ENCODE data around the gene PRKN. TPM values are rescaled to one million over a fixed set of nuclear protein-coding genes. Genes with fewer than 3 reads are reported as not detected.

Gene PRKN
- total and polyA plus RNA-seq, 9 of the 15 experiments (the other 6 are each of a cell fraction or from before 2014, with no cell fraction given), result 0.03 to 0.96 (median 0.15) TPM; not detected in 2

DNA sequence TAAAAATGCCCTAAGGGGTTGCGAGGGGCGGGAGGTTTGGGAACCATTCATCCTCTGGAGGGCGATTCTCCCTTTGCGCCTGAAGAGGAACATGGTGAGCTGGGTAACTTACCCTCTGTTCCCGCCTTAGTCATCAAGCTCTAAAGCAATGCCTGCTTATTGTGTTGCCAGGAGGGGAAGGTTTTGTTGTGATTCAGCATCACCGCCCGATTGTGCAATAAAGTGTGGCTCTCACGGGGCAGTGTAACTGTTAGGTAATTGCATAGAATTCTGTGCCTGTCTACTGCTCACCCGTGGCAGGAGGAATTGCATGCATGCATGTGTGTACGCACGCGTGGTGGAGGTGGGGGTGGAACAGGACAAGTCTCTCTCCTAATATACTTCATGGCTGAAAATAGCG, 1358.2 kb downstream of the PRKN start:
- BruUV-seq (replicated peaks), result no TSS peak
- in situ Hi-C loops (cut with MboI), result loop anchor here (5.0 kb wide), 1 partner anchor 222 kb away; no protein-coding TSS in a partner anchor
- no peaks in the 10 kb centered on the region for H3K79me2 ChIP-seq (ENCODE audit: control insufficient read depth, insufficient read depth, low read length)
- DNase-seq (ENCODE audit: extremely low read depth in 1 of 4, low spot score in 3 of 4), result no peak
- H3K9me3 ChIP-seq (replicated peaks; ENCODE audit: control insufficient read depth, insufficient read depth, low read depth, low read length), result no peaks in the 10 kb centered on the region
- POLR2A ChIA-PET, result interaction anchor here (0.6 to 1.5 kb wide), 2 partner anchors 9 to 10 kb away, joined by 3 to 4 read pairs; no protein-coding TSS in a partner anchor
- CTCF ChIA-PET (ENCODE audit: low intra/inter-chr PET ratio), result interaction anchor here (0.7 to 2.4 kb wide), 2 partner anchors 17 to 200 kb away, joined by 3 to 14 read pairs; no protein-coding TSS in a partner anchor
- TF ChIP-seq CEBPG (CRISPR knock-in tag; IDR thresholded peaks at IDR 0.05) (peak; percentile 65), CEBPG (tag; conservative IDR thresholded peaks at IDR 0.05 in 1 of 2, IDR thresholded peaks at IDR 0.05 in 1 of 2) (peak; percentile 55 to 61; a peak in 3 of 4 replicates), CEBPB (tag; IDR thresholded peaks at IDR 0.05) (peak; percentile 83), ZNF75A (CRISPR knock-in tag; IDR thresholded peaks at IDR 0.05) (no peak)
- H3K4me1 ChIP-seq (replicated peaks in 1 of 2; ENCODE audit: control insufficient read depth in 2 of 2, insufficient read depth in 2 of 2, low read length in 2 of 2), result no peaks in the 10 kb centered on the region; a peak in 2 of 5 replicates
- H3K4me2 ChIP-seq (ENCODE audit: insufficient read depth, low read length), result no peak overlapping the region
- no peaks in the 10 kb centered on the region for H3K27me3 ChIP-seq (ENCODE audit: control insufficient read depth in 2 of 2, insufficient read depth in 2 of 2, low read length in 2 of 2)
- FAIRE-seq, result no peak
- H3K9ac ChIP-seq (ENCODE audit: insufficient read depth in 1 of 2, low read depth in 2 of 2, low read length in 2 of 2), result no peak overlapping the region; a peak in 1 of 4 replicates
- H3K27ac ChIP-seq (ENCODE audit: extremely low read depth, low read depth, low read length), result no peak overlapping the region
- no peaks in the 10 kb centered on the region for H3K36me3 ChIP-seq (ENCODE audit: control insufficient read depth, insufficient read depth, low read length)
- H2AFZ ChIP-seq (ENCODE audit: low read depth, low read length), result no peak overlapping the region; the same call in 1 of the 2 replicates
- no peaks in the 10 kb centered on the region for H4K20me1 ChIP-seq (replicated peaks; ENCODE audit: control insufficient read depth, insufficient read depth, low read length)
- intact Hi-C loops (cut with micrococcal nuclease), result no loop called here
- ATAC-seq, result no peak
- H3K9me1 ChIP-seq (ENCODE audit: control insufficient read depth, insufficient read depth, low read length), result no peaks in the 10 kb centered on the region
- no peak overlapping the region for H3K4me3 ChIP-seq
- 54% methylated on average over 13 of the region's 13 CpGs for WGBS (ENCODE audit: insufficient coverage, low coverage, missing lambda C conversion rate)

- WGBS (ENCODE audit: insufficient coverage, low coverage, missing lambda C conversion rate), result 57% methylated on average over 5 of the region's 7 CpGs
- no peaks in the 10 kb centered on the region for H3K27me3 ChIP-seq (ENCODE audit: control insufficient read depth in 2 of 2, insufficient read depth in 2 of 2, low read length in 2 of 2)
- ATAC-seq, result no peak
- H3K9me1 ChIP-seq (ENCODE audit: control insufficient read depth, insufficient read depth, low read length), result no peaks in the 10 kb centered on the region
- 0 out of 2 replicates have a peak overlapping the region, but pooled peaks have one; percentile 11 for H2AFZ ChIP-seq (ENCODE audit: low read depth, low read length)
- ChIA-PET POLR2A (interaction anchor here (1.5 kb wide), 1 partner anchor 9 kb away, joined by 4 read pairs; no protein-coding TSS in a partner anchor), CTCF (ENCODE audit: low intra/inter-chr PET ratio) (interaction anchor here (0.7 kb wide), 1 partner anchor 199 kb away, joined by 3 read pairs; no protein-coding TSS in a partner anchor)
- TF ChIP-seq ZEB2 (IDR thresholded peaks at IDR 0.05) (no peak), SMARCE1 (IDR thresholded peaks at IDR 0.05) (no peak), TAF7 (tag; IDR thresholded peaks at IDR 0.05) (no peak), ZBTB8A (IDR thresholded peaks at IDR 0.05; ENCODE audit: partially characterized antibody) (no peak), SREBF1 (IDR thresholded peaks at IDR 0.05; ENCODE audit: borderline replicate concordance, low read depth, low read length) (no peak), ZNF583 (CRISPR knock-in tag; IDR thresholded peaks at IDR 0.05) (no peak), ZNF212 (CRISPR knock-in tag; IDR thresholded peaks at IDR 0.05) (no peak), FOXA1 (IDR thresholded peaks at IDR 0.05; ENCODE audit: borderline replicate concordance) (no peak), SNIP1 (IDR thresholded peaks at IDR 0.05; ENCODE audit: low read depth) (no peak), DNMT1 (IDR thresholded peaks at IDR 0.05) (no peak), CBFA2T2 (conservative IDR thresholded peaks at IDR 0.05) (no peak), ZNF79 (CRISPR knock-in tag; IDR thresholded peaks at IDR 0.05; ENCODE audit: low read depth) (no peak), CHD2 (IDR thresholded peaks at IDR 0.05; ENCODE audit: low read depth, low read length) (no peak), RBFOX2 (IDR thresholded peaks at IDR 0.05; ENCODE audit: low read depth, low read length) (no peak)
- H3K4me1 ChIP-seq (replicated peaks in 1 of 2; ENCODE audit: control insufficient read depth in 2 of 2, insufficient read depth in 2 of 2, low read length in 2 of 2), result no peaks in the 10 kb centered on the region; a peak in 2 of 5 replicates
- no peak overlapping the region for H3K27ac ChIP-seq (ENCODE audit: extremely low read depth, low read depth, low read length)
- FAIRE-seq, result no peak
- H3K4me3 ChIP-seq, result no peak overlapping the region
- intact Hi-C loops (cut with micrococcal nuclease), result no loop called here
- no peak overlapping the region for H3K9ac ChIP-seq (ENCODE audit: insufficient read depth in 1 of 2, low read depth in 2 of 2, low read length in 2 of 2)
- H3K79me2 ChIP-seq (ENCODE audit: control insufficient read depth, insufficient read depth, low read length), result no peaks in the 10 kb centered on the region
- H4K20me1 ChIP-seq (replicated peaks; ENCODE audit: control insufficient read depth, insufficient read depth, low read length), result no peaks in the 10 kb centered on the region
- no peak for DNase-seq (ENCODE audit: extremely low read depth in 1 of 4, low spot score in 3 of 4)
- no TSS peak for BruUV-seq (replicated peaks)
- in situ Hi-C loops (cut with MboI), result loop anchor here (5.0 kb wide), 1 partner anchor 221 kb away; no protein-coding TSS in a partner anchor
- peaks cover under 1% of the 10 kb centered on the region for H3K9me3 ChIP-seq (replicated peaks; ENCODE audit: control insufficient read depth, insufficient read depth, low read depth, low read length)
- no peaks in the 10 kb centered on the region for H3K36me3 ChIP-seq (ENCODE audit: control insufficient read depth, insufficient read depth, low read length)
- H3K4me2 ChIP-seq (ENCODE audit: insufficient read depth, low read length), result no peak overlapping the region
Observed at GRCh38 chr6:161368514-161368913, 1359.1 kb downstream of the PRKN start.
